ENCODE measurements around the gene PKN2.

GRCh38 chr1:88875595-88875994, 191.5 kb downstream of the PKN2 start:
- TF ChIP-seq CTCF (IDR thresholded peaks at IDR 0.05; ENCODE audit: borderline replicate concordance, extremely low read depth, low read length, poor library complexity, severe bottlenecking) (no peak), EZH2 (IDR thresholded peaks at IDR 0.05; ENCODE audit: borderline replicate concordance, low read depth, low read length, severe bottlenecking) (no peak)

Data from DND-41 (cell line).